PC-9 (cell line): ENCODE measurements around the gene CCNY.

Source experiments
- CTCF ChIP-seq: fragments of 200-600 bp; sonication (generic); conservative IDR thresholded peaks from 2 replicates; pipeline ENCODE4 v1.6.1; 2017; ENCODE audit warnings: mixed run types, antibody characterized with exemption, mild to moderate bottlenecking, moderate library complexity
- EZH2 ChIP-seq: fragments of 200-600 bp; sonication (generic); IDR thresholded peaks from 2 replicates; pipeline ENCODE4 v1.8.0; 2017; ENCODE audit warnings: antibody characterized with exemption, low read depth

- TF ChIP-seq CTCF (no peak), EZH2 (no peak)
These were observed 229.3 kb downstream of the CCNY start for GRCh38 chr10:35565602-35566081.
